ENCODE data around the gene TMBIM6. TPM values are rescaled to one million over a fixed set of nuclear protein-coding genes. Genes with fewer than 3 reads are reported as not detected.
"Not testable (repeated sequence)": the region's sequence is repeated elsewhere in the genome, so short reads cannot be mapped to it uniquely, and the experiment has no call there.

Gene TMBIM6
- total RNA-seq, 2 donors from 2014 or later: 196 to 248 TPM

GRCh38 chr12:49777800-49778748 lies 36.7 kb downstream of the TMBIM6 start:
- H3K36me3 ChIP-seq: no peaks in the 10 kb centered on the region
- H3K4me1 ChIP-seq: peaks cover 0 to 8% of the 10 kb centered on the region in 2 donors
- no peak overlapping the region for H3K4me3 ChIP-seq
- H3K9me3 ChIP-seq: no peaks in the 10 kb centered on the region
- H3K27me3 ChIP-seq: no peaks in the 10 kb centered on the region
- DNase-seq (ENCODE audit: low spot score): no peak
- no peak overlapping the region for H3K27ac ChIP-seq
- peak; percentile 50 to 80 for TF ChIP-seq CTCF (IDR thresholded peaks at IDR 0.05)

GRCh38 chr12:49779581-49779980 lies 38.2 kb downstream of the TMBIM6 start:
- TF ChIP-seq CTCF (IDR thresholded peaks at IDR 0.05): no peak
- H3K36me3 ChIP-seq: no peaks in the 10 kb centered on the region
- H3K27ac ChIP-seq: no peak overlapping the region
- H3K27me3 ChIP-seq: no peaks in the 10 kb centered on the region
- peaks cover 0 to 22% of the 10 kb centered on the region in 2 donors for H3K4me1 ChIP-seq
- no peak for DNase-seq (ENCODE audit: low spot score)
- H3K4me3 ChIP-seq: no peak overlapping the region
- H3K9me3 ChIP-seq: no peaks in the 10 kb centered on the region

DNA sequence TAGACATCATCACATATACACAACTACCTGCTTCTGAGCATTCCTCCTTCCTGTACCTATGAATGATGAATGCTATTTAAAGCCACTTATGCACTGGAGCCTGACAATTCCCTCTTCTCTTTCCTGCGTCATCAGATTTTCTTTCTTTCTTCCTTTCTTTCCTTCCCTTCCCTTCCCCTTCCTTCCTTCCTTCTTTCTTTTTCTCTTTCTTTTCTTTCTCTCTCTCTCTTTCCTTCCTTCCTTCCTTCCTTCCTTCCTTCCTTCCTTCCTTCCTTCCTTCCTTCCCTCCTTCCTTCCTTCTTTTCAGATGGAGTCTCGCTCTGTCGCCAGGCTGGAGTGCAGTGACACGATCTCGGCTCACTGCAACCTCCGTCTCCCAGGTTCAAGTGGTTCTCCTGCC lies 39.6 kb downstream of the TMBIM6 start:
- not testable (repeated sequence) for H3K9me3 ChIP-seq; H3K27me3 ChIP-seq; H3K27ac ChIP-seq; DNase-seq (ENCODE audit: low spot score); H3K4me3 ChIP-seq; H3K36me3 ChIP-seq
- peaks cover 0 to 27% of the 10 kb centered on the region in 2 donors for H3K4me1 ChIP-seq

DNA sequence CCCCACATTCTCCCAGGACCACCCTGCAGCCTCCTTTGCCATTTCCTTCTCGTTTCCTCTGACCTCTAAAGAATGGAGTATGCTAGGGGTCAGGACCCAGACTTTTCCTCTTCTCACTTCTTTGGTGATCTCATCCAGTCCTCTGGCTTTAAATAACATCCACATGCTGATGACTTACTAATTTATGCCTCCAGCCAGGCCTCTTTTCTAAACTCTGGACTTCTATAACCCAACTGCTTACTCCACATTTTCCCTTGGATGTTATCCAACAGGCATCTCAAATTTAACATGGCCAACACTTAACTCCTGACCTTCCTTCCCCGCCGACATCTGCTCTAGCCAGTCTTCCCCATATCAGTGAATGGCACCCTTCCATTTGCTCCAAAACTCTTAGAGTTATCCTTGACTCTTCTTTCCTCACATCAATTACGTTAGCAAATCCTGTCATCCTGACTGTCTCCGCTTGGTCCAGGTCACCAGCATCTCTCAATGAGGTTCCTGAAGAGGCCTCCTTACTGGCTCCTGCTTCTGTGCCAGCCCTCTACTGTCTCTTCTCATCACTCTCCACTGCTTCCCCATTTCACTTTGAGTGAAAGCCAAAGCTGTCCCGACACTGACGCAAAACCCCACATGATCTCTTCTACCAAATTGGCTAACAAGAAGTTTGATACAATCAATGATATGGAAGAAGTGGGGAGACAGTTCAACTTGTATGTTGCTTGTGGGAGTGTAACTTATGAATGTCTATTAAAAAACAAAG lies 42.7 kb downstream of the TMBIM6 start:
- H3K4me1 ChIP-seq: peaks cover 0 to 19% of the 10 kb centered on the region in 2 donors
- H3K9me3 ChIP-seq: no peaks in the 10 kb centered on the region
- H3K36me3 ChIP-seq: no peaks in the 10 kb centered on the region
- H3K4me3 ChIP-seq: no peak overlapping the region
- TF ChIP-seq CTCF (IDR thresholded peaks at IDR 0.05): no peak
- no peak for DNase-seq (ENCODE audit: low spot score)
- H3K27ac ChIP-seq: peak overlapping the region; percentile 3 to 21
- no peaks in the 10 kb centered on the region for H3K27me3 ChIP-seq

- DNase-seq (ENCODE audit: low spot score): no peak
- no peaks in the 10 kb centered on the region for H3K36me3 ChIP-seq
- H3K4me3 ChIP-seq: no peak overlapping the region
- H3K27ac ChIP-seq: no peak overlapping the region
- peaks cover 0 to 19% of the 10 kb centered on the region in 2 donors for H3K4me1 ChIP-seq
- no peaks in the 10 kb centered on the region for H3K27me3 ChIP-seq
- no peak for TF ChIP-seq CTCF (IDR thresholded peaks at IDR 0.05)
- H3K9me3 ChIP-seq: no peaks in the 10 kb centered on the region
These were observed 43.5 kb downstream of the TMBIM6 start for GRCh38 chr12:49784756-49785409.

GRCh38 chr12:49787672-49788071 lies 46.3 kb downstream of the TMBIM6 start:
- no peak for TF ChIP-seq CTCF (IDR thresholded peaks at IDR 0.05)
- H3K4me3 ChIP-seq: no peak overlapping the region
- H3K27ac ChIP-seq: no peak overlapping the region
- H3K9me3 ChIP-seq: no peaks in the 10 kb centered on the region
- no peak for DNase-seq (ENCODE audit: low spot score)
- H3K36me3 ChIP-seq: peaks cover 18% of the 10 kb centered on the region
- H3K27me3 ChIP-seq: no peaks in the 10 kb centered on the region
- peaks cover 0 to 19% of the 10 kb centered on the region in 2 donors for H3K4me1 ChIP-seq
